MM.1S (cell line): Measurements from ENCODE around the gene RPA3.

Experiments used
- CTCF ChIP-seq: fragments of 300-600 bp; sonication (generic); IDR thresholded peaks from 2 replicates; pipeline ENCODE4 v1.5.1; 2016; ENCODE audit warnings: antibody characterized with exemption, low read length, mixed read lengths
- EZH2 ChIP-seq: fragments of 300-600 bp; sonication (generic); optimal IDR thresholded peaks from 2 replicates; pipeline ENCODE3; 2017; ENCODE audit warnings: low read depth, mild to moderate bottlenecking, antibody characterized with exemption, low read length, mixed read lengths

GRCh38 chr7:7650682-7651206, 67.7 kb downstream of the RPA3 start:
- no peak for TF ChIP-seq EZH2
- TF ChIP-seq CTCF: no peak
